Measurements from ENCODE around the gene PPP2R3B.
"Not testable (repeated sequence)": the region's sequence is repeated elsewhere in the genome, so short reads cannot be mapped to it uniquely, and the experiment has no call there.

Gene PPP2R3B, protein sequence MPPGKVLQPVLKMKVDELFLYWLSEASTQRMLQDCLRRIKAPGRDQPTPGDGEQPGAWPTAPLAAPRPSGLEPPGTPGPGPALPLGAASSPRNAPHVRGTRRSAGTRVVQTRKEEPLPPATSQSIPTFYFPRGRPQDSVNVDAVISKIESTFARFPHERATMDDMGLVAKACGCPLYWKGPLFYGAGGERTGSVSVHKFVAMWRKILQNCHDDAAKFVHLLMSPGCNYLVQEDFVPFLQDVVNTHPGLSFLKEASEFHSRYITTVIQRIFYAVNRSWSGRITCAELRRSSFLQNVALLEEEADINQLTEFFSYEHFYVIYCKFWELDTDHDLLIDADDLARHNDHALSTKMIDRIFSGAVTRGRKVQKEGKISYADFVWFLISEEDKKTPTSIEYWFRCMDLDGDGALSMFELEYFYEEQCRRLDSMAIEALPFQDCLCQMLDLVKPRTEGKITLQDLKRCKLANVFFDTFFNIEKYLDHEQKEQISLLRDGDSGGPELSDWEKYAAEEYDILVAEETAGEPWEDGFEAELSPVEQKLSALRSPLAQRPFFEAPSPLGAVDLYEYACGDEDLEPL
- 25.9 reads per million, percentile 53 among the genes with 10 or more reads in this experiment for total RNA-seq

DNA sequence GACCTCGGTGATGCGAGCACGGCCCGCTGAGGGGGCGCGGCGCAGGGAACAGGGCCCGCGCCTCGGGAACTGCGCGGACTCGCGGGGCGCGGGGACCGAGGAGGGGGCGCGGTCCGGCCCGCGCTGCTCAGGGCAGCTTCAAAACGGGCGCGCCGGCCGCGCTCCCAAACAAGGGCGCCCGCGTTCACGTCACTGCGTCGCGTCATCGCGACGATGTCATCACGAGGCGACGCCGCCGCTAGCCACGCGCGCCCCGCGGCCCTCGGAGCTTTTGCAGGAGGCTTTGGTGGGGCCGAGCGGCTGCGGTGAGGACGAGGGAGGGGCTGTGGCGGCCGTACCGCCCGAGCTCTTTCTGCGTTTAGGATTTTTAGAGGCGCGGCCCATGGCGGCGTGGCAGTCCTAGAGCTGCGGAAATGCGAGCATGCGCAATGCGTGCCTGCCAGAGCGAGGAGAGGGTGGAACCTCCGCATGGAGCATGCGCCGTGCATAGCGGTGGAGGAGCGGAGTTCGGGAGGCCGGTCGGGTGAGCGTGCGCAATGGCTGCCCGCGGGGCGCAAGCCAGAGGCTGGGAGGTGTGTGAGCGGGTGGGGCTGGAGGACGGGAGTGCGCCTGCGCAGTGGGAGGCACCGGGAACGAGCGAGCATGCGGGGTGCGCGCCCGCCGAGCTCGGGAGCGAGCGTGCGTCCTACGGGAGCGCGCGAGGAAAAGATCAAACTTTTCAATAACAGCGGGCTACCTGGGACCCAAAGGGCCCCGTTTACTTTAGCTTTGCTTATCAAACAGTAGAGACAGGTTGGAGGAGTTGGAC, at the start of gene PPP2R3B:
PPP2R3B (minus strand) TSS at position 140 of the 808 bp plus-strand sequence. CDS start 216 bp downstream, outside the sequence.
- peak; percentile 97 for DNase-seq

DNA sequence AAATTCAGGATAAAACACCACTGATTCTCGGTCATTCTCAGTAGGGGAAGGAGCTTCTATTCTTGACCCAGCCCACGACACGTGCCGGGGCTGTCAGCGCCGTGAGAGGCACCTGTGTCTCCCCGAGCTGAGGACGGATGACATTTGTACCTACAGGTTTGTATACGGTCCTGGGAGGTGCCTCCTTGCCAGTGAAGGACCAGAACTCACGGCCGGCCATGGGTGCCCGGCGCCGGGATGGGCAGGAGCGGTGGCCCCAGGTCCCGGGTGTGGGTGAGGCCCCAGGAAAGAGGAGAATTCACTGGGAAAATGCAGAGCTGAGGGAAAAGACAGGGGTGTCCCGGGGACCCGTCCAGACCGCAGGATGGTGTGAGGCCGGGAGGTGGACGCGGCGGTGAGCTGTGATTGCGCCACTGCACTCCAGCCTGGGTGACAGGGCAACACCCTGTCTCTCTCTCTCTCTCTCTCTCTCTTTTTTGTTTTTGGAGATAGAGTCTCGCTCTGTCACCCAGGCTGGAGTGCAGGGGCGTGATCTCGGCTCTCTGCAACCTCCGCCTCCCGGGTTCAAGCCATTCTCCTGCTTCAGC, 48.9 kb upstream of the PPP2R3B start:
- no peak for DNase-seq

DNA sequence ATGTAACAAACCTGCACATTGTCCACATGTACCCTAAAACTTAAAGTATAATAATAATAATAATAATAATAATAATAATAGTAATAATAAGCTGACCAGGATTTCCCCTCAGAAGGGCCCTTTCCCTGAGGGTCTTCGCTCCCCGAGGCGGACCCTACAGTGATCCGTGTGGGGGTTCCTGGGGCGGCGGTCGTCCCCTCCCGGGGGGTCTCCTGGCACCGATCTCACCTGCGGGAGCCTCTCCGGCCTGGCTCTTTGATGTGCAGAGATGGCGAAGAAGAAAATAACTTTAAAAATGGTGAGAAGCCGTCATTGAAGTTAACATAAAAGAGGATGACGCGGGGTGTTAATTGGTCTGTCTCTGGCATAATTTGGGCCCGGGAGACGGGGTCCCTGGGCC, 48.2 kb upstream of the PPP2R3B start:
- DNase-seq: no peak

DNA sequence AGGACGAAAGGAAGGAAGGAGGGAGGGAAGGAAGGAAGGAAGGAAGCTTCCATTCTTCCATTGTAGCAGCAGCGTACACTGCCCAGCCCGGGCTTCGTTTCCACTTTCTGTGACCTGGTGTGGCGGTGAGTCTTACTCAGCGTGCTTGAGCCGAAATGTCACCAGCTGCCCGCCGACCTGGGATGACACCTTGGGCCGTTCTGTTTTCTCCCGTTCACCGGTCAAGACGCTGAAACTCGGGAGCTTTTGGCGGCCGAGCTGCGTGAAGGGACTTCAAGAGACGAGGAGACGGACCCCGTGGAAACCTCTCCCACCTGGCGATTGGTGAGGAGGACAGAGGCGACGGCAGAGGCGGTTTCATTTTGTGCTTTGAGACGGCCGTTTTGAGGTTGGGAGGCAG, 47.1 kb upstream of the PPP2R3B start:
- no peak for DNase-seq

DNA sequence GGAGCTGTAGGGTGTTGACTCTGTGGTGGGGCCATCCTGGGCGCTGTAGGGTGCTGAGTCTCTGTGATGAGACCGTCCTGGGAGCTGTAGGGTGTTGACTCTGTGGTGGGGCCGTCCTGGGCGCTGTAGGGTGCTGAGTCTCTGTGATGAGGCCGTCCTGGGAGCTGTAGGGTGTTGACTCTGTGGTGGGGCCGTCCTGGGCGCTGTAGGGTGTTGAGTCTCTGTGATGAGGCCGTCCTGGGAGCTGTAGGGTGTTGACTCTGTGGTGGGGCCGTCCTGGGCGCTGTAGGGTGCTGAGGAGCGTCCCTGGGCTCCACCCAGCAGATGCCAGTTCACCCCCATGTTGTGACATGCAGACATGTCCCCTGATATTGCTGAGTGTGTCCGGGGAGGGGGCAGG, 46.0 kb upstream of the PPP2R3B start:
- not testable (repeated sequence) for DNase-seq

DNA sequence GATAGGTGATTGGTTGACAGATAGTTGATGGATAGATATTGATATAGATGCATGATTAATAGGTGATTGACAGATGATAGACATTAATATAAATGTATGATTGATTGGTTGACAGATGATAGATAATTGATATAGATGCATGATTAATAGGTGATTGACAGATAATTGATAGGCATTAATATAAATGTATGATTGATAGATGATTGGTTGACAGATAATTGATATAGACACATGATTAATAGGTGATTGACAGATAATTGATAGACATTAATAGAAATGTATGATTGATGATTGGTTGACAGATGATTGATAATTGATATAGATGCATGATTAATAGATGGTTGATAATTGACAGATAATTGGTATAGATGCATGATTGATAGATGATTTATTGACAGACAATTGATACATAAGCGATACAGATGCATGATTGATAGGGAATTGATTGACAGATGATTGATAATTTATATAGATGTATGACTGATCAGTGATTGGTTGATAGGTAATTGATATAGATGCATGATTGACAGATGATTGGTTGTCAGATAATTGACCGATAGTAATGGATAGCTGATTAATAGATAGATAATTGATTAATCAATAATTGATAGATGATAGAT, 44.9 kb upstream of the PPP2R3B start:
- no peak for DNase-seq

DNA sequence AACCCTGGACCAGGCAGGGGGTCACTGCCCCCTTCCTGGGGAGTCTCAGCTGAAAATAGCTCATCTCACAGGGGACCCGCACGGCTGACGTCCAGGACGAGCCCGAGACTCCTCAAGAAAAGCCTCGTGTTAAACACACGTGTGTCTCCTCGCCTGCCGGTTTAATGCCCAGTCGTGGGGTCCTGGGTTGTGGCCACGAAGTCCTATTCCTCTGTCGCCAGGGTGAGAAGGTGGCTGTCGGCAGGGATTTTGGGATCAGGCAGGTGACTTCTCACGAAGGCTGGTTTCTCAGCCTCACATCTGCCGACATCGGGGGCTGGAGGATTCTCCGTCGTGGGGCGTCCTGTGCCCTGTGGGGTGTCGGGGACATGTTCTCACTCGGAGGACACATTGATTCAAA, 44.3 kb upstream of the PPP2R3B start:
- no peak for DNase-seq

DNA sequence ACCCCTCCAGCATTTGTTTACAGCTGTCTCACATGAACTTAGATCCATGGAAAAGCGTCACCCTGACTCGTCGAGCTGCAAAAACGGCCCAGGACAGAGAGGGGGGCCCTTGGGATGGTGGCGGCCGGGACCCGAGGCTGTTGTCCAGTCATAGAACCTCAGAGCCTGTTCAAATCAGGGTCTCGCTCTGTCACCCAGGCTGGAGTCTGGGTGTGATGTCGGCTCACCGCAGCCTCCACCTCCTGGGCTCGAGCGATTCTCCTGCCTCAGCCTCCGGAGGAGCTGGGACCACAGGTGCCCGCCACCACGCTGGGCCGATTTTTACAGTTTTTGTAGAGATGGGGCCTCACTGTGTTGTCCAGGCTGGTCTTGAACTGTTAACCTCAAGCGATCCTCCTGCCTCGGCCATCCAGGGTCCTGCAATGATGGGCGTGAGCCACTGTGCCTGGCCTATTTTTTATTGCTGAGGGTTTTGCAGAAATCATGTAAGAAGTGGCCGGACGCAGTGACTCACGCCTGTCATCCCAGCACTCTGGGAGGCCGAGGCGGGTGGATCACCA, 42.6 kb upstream of the PPP2R3B start:
- no peak for DNase-seq

DNA sequence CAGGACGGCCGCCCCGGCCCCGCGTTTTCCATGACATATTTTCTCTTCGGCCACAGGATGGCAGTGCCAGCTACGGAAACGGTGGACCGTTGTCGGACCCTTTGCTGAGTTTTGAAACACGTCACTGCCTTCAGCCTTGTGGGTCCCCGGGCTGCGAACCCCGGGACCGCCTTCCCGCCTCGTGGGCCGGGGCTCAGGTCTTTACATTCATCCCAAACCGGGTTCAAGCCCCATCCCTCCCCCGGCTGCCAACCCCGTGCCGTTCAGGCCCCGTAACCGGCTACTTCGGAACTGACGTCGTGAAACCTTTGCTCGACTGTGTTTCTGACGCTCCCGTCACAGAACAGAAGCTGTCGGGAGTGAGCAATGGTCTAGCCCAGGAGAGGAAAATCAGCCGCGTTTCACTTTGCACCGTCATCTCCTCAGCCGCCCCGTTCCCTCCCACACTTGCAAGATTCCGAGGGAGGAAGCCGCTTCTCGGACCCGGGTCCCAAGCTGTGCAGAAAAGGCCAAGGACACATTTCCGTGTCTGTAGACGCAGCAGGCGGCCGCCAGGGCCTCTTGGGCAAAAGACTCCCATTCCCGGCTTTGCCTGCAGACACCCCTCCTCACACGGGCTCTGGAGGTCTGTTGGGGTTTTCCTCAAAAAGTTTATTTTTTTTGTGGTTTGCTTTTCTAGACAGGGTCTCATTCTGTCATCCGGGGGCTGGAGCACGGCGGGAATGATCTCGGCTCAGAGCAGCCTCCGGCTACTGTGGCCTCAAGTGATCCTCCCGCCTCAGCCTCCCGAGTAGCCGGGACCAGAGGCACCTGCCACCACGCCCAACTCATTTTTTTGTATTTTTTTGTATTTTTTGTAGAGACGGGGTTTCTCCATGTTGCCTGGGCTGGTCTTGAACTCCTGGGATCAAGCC, 41.4 kb upstream of the PPP2R3B start:
- DNase-seq: no peak

DNA sequence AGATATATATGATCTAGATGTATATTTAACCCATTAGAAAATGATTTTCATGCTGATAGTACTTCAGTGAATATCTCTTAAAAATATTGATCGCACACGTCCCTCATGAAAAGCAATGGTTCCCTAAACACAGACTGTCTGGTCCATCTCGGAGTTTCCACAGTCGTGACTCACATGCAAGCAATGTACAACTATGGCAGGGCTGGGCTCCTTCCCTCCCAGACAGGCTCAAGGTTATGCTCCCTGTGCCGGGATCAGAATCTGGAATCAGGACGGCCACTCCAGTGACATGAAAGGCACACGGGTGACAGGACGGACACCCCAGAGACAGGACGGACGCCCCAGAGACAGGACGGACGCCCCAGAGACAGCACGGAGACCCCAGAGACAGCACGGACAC, 40.2 kb upstream of the PPP2R3B start:
- no peak for DNase-seq

DNA sequence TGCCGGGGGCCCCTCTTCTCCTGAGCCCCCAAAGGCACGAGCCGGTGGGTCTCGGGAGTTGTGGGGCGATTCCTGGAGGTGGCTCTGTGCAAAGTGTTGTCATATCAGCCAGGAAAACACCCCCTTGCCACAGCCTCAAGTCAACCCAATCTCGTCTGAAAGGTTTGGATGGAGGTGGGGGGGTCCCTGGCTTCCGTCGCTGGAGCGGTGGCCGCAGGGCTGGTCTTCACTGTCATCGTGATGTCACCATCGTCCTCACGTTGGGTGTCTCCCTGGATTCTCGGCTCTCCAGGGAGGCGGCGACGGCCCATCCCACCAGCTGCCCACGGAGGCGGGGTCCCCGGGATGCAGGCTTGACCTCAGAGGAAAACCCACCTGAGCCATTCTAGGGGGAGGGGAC, 38.3 kb upstream of the PPP2R3B start:
- DNase-seq: no peak

DNA sequence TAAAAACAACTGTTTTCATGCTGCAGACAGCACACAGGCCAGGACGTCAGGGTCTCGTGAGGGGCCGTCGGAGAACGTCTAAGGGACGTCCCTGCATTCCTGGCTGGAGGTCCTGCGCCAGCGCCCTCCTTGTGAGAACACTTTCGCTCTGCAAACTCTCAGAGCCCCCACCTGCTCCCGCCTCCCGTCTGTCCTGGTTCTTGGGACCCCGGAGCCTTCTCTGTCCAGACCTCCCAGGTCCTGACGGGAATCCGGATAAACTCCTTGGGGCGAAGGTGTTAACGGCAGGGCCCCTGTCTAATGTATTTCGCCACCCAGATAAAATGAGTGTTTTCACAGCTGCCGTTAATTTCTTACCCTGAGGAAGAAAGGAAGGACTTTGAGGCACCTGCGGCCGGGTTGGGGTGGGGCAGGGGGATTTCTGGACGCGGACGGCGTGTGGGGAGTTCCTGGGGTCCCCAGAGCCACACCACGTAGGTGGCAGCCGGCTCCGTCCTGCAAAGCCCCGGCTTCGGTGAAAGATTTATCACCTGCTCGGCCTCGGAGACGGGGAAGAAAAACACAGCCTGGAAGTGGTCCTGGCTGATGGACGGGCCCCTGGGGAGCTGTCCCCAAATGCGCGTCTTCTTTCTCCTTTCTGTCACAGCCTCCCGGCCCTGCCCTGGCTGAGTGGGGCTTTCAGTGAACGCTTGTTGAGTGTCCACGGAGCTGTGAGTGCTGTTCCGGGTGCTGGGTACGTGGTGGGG, 35.1 kb upstream of the PPP2R3B start:
- DNase-seq: no peak

DNA sequence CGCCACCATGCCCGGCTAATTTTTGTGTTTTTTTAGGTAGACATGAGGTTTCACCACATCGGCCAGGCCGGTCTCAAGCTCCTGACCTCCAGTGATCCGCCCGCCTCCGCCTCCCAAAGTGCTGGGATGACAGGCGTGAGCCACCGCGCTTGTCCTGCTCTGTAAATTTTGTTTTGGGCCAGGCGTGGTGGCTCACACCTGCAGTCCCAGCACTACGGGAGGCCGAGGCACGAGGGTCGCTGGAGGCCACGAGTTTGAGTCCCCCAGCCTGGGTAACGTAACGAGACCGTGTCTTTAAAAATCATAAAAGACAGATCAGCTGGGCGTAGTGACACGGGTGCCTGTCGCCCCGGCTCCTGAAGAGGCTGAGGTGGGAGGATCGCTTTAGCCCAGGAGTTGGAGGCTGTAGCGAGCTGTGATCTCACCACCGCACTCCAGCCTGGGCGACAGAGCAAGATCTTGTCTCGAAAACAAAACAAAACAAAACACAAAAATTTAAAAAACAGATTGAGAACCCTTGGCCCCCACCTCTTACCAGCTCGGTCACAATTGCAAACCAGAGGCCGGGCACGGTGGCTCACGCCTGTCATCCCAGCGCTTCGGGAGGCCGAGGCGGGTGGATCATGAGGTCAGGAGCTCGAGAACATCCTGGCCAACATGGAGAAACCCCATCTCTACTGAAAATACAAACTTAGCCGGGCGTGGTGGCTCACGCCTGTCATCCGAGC, 34.0 kb upstream of the PPP2R3B start:
- no peak for DNase-seq

DNA sequence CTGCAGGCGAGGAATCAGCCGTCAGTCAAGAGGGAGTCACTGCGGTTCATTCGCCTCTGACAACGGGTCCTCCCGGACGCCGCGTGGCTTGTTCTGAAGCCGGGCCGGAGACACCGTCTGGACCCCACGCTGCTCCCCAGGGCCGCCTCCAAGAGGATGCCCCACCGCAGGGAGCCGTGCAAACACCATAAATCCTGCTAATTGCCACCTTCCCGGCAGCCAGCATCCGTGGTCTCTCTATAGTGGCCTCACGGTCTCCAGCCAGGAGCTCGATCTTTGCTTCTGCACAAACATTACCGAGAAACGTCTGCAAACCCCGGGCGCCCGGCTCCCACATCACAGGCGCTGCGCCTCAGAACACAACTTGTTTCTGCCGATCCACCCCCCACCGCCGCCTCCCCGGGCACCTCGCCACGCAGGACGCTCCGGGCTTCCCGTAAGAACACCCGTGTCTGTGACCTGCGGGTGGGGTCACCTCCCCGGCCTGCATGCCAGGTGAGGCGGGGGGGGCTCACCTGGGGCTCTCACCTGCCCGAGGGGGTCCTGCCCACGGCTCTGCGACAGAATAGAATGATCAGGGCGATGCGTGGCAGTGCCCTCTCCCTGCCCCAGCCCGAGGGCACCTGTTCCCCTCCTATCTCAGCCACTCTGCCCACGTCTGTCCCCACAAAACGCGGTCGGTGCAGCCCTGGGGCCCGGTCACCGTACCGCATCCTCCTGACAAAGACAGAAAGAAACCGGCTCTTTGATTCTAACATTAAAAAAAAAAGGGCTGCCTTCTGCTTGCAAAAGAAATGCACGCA, 32.4 kb upstream of the PPP2R3B start:
- no peak for DNase-seq

DNA sequence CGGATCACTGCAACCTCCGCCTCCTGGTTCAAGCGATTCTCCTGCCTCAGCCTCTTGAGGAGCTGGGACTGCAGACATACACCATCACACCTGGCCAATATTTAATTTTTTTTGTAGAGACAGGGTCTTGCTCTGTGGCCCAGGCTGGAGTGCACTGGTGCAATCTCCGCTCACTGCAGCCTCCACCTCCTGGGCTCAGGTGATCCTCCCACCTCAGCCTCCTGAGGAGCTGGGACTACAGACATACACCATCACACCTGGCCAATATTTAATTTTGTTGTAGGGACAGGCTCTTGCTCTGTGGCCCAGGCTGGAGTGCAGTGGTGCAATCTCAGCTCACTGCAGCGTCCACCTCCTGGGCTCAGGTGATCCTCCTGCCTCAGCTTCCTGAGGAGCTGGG, 28.8 kb upstream of the PPP2R3B start:
- not testable (repeated sequence) for DNase-seq

DNA sequence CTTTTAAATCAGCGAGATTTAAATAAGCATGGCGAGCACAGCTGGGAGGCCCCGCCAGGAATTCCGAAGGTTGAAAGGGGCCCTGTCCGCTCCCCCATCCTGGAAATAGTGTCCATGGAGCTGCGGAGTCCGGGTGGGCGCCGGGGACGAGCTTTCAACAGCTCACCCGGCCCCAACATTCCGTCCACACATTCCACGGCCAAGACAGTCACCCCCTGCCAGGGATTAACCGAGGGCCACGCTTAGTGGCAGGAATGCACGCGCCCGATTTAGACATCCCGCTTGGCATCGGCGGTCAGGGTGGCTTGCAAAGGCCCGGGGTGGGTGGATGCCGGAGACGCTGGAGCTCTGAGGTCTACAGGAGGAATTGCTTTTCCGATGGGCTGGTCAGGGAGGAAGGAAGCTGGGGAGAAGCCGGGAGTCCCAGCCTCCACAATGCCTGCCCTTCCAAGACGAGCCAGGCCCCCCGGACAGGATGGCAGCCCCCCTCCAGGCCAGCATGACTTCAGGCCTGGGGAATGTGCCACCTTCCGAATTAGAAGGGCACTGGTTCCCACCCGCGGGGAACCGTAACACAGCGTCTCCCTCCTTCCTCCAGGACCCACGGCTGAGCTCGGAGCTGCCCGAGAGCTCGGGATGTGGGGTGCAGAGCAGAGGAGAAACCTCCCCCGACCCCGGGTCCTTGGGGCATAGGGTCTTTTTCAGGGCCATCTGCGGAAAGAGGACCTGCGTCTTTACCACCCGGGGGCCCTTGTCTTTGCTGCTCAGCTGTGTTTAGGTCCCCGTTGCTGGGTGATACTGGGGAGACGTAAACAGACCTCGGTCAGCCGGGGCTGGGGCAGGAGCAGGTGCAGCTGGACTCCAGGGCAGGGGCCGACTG, 26.9 kb upstream of the PPP2R3B start:
- DNase-seq: no peak

DNA sequence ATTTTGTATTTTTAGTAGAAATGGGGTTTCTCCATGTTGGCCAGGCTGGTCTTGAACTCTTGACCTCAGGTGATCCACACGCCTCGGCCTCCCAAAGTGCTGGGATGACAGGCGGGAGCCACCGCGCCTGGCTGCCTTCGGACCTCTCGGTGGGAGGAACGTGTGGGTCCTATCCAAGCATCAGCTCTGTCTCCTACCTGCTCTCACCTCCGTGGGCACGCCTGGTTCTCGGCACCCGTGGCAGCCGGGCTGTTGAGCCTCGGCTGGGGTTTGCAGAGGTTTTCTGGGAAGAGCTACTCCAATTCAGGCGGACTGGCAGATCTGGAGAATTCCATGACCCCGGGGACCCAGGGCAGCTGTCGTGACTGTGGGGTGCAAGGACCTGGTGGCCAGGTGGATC, 23.6 kb upstream of the PPP2R3B start:
- no peak for DNase-seq

DNA sequence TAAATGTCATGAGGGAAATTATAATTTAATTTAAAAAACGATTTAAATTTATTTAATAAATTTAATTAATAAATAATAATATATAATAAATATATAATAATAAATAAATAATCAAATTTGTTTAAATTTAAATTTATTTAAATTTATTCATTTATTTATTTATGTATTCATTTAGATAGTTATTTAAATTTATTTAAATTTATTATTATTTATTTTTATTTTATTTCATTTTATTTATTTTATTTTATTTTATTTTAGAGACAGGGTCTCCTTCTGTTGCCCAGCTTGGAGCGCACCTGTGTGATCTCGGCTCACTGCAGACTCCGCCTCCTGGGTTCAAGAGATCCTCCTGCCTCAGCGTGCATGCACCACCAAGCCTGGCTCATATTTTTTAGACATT, 18.4 kb upstream of the PPP2R3B start:
- no peak for DNase-seq
